ENCODE measurements around the gene TMEM175. TPM values are rescaled to one million over a fixed set of nuclear protein-coding genes. Genes with fewer than 3 reads are reported as not detected.
A peak's percentile ranks its signal among the peaks of the same experiment; 100 is the strongest.

The TMEM175 gene
- total and polyA plus RNA-seq, 9 of the 15 experiments (the other 6 are each of a cell fraction or from before 2014, with no cell fraction given), result 0.13 to 30.9 (median 9.4) TPM

DNA sequence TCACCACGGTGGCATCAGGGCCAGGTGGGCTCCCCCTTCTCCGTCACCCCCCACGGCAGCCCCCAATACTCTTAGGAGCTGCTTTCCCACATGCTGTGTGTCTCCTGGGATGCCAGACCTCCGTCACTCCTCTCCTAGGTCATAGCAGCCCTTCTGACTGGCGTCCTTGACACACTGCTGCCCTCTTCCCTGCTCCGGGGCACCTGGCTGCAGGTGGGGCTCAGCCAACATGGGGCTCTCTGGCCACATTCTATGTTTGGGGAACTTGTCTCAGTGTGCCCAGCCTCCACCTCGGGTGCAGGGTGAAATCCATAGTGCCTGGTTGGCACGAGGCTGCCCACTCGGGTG is 13.8 kb downstream of the TMEM175 start:
- Histone ChIP-seq H3K4me2 (ENCODE audit: insufficient read depth, low read length) (no peak overlapping the region), H3K4me1 (replicated peaks in 1 of 2; ENCODE audit: control insufficient read depth in 2 of 2, insufficient read depth in 2 of 2, low read length in 2 of 2) (peaks cover 0 to 42% of the 10 kb centered on the region in 2 experiments; a peak in 2 of 5 replicates), H3K9me3 (replicated peaks; ENCODE audit: control insufficient read depth, insufficient read depth, low read depth, low read length) (no peaks in the 10 kb centered on the region), H3K27ac (ENCODE audit: extremely low read depth, low read depth, low read length) (no peak overlapping the region), H3K4me3 (no peak overlapping the region), H3K36me3 (ENCODE audit: control insufficient read depth, insufficient read depth, low read length) (no peaks in the 10 kb centered on the region), H3K27me3 (ENCODE audit: control insufficient read depth in 2 of 2, insufficient read depth in 2 of 2, low read length in 2 of 2) (no peaks in the 10 kb centered on the region), H3K79me2 (ENCODE audit: control insufficient read depth, insufficient read depth, low read length) (no peaks in the 10 kb centered on the region), H4K20me1 (replicated peaks; ENCODE audit: control insufficient read depth, insufficient read depth, low read length) (0 out of 2 replicates have a peak, but pooled peaks cover 4% of the 10 kb centered on the region), H2AFZ (ENCODE audit: low read depth, low read length) (no peak overlapping the region), H3K9me1 (ENCODE audit: control insufficient read depth, insufficient read depth, low read length) (no peaks in the 10 kb centered on the region), H3K9ac (ENCODE audit: insufficient read depth in 1 of 2, low read depth in 2 of 2, low read length in 2 of 2) (peak overlapping the region in 1 of 2 experiments; percentile 53; a peak in 2 of 4 replicates)
- no TSS peak for BruUV-seq (replicated peaks)
- WGBS (ENCODE audit: insufficient coverage, low coverage, missing lambda C conversion rate), result 39% methylated on average over 9 of the region's 9 CpGs
- TF ChIP-seq, protein P1, sequence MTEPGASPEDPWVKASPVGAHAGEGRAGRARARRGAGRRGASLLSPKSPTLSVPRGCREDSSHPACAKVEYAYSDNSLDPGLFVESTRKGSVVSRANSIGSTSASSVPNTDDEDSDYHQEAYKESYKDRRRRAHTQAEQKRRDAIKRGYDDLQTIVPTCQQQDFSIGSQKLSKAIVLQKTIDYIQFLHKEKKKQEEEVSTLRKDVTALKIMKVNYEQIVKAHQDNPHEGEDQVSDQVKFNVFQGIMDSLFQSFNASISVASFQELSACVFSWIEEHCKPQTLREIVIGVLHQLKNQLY (CRISPR knock-in tag; conservative IDR thresholded peaks at IDR 0.05), result no peak
- TF ChIP-seq U2AF1 (optimal IDR thresholded peaks at IDR 0.05; ENCODE audit: low read depth, low read length) (no peak), PHTF2 (CRISPR knock-in tag; IDR thresholded peaks at IDR 0.05) (no peak), ATF4 (CRISPR knock-in tag; IDR thresholded peaks at IDR 0.05) (no peak), HNRNPH1 (optimal IDR thresholded peaks at IDR 0.05; ENCODE audit: low read depth, low read length) (no peak), NFE2 (IDR thresholded peaks at IDR 0.05; ENCODE audit: low read depth) (no peak)
- no peak for FAIRE-seq
- DNase-seq (ENCODE audit: extremely low read depth in 1 of 4, low spot score in 3 of 4), result no peak
- ChIA-PET CTCF (ENCODE audit: low intra/inter-chr PET ratio) (no interaction called here), POLR2A (no interaction called here)
- ATAC-seq, result no peak
- intact Hi-C loops (cut with micrococcal nuclease) (no loop called here), in situ Hi-C loops (cut with MboI) (no loop called here)

Data from K562 (cell line).